ENCODE measurements around the gene GRAMD4. TPM values are rescaled to one million over a fixed set of nuclear protein-coding genes. Genes with fewer than 3 reads are reported as not detected.

Gene GRAMD4
- total RNA-seq, 1 experiment from 2014 or later: 18.4 TPM

DNA sequence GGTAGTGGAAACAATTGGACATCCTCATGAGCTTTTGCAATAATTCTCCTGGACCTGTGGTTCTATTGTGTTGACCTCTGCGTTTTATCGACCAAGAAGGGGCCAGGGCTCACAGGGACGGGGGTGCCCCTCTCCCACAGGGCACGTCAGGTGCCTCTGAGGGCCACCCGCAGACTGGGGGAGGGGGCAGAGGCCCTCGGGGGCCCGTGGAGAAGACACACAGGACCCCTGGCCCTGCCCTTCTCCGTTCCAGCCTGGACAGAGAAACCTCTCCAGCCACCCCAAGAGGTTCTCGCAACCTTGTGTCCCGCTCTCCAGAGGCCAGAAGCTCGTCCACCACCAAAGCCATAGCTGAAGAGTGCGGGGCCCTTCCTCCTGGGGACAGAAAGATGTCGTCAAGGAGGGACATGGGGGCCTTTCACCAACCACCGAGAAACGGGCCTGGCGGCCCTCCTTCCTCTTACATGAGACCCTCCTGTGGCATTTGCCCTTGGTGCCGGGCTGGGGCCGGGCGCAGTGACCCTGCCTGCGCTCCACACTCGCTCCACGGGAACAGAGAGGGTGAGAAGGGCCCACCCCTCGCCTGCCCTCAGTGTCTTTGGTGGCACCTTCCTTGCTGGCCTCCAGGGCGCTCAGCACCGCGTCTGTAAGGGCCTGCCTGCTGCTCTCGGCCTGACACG lies 57.3 kb downstream of the GRAMD4 start:
- H3K36me3 ChIP-seq (ENCODE audit: insufficient read depth, low read length, poor library complexity, severe bottlenecking): no peaks in the 10 kb centered on the region
- intact Hi-C loops (cut with micrococcal nuclease; ENCODE audit: unreplicated experiment): loop anchor here (10.0 kb wide), 1 partner anchor 113 kb away; no protein-coding TSS in a partner anchor
- H3K4me3 ChIP-seq (ENCODE audit: low read depth, low read length, poor library complexity, severe bottlenecking): no peak overlapping the region
- ChIA-PET CTCF (no interaction called here), POLR2A (ENCODE audit: low non-redundant PET) (no interaction called here)
- TF ChIP-seq, protein P1, sequence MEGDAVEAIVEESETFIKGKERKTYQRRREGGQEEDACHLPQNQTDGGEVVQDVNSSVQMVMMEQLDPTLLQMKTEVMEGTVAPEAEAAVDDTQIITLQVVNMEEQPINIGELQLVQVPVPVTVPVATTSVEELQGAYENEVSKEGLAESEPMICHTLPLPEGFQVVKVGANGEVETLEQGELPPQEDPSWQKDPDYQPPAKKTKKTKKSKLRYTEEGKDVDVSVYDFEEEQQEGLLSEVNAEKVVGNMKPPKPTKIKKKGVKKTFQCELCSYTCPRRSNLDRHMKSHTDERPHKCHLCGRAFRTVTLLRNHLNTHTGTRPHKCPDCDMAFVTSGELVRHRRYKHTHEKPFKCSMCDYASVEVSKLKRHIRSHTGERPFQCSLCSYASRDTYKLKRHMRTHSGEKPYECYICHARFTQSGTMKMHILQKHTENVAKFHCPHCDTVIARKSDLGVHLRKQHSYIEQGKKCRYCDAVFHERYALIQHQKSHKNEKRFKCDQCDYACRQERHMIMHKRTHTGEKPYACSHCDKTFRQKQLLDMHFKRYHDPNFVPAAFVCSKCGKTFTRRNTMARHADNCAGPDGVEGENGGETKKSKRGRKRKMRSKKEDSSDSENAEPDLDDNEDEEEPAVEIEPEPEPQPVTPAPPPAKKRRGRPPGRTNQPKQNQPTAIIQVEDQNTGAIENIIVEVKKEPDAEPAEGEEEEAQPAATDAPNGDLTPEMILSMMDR (conservative IDR thresholded peaks at IDR 0.05; ENCODE audit: low read depth, low read length): no peak
- no peak for TF ChIP-seq EZH2 (IDR thresholded peaks at IDR 0.05; ENCODE audit: borderline replicate concordance, low read depth, low read length, poor library complexity, severe bottlenecking)
- H3K4me1 ChIP-seq (ENCODE audit: insufficient read depth, low read length, poor library complexity, severe bottlenecking): peaks cover 15% of the 10 kb centered on the region
- BruUV-seq (replicated peaks): no TSS peak
- no peak for DNase-seq (ENCODE audit: low spot score)
- no peaks in the 10 kb centered on the region for H3K9me3 ChIP-seq (ENCODE audit: low read depth, low read length, poor library complexity, severe bottlenecking)
- H3K27ac ChIP-seq (ENCODE audit: low read depth, low read length, poor library complexity, severe bottlenecking): no peak overlapping the region
- no peaks in the 10 kb centered on the region for H3K27me3 ChIP-seq (replicated peaks; ENCODE audit: insufficient read depth, low read depth, low read length, poor library complexity)

DNA sequence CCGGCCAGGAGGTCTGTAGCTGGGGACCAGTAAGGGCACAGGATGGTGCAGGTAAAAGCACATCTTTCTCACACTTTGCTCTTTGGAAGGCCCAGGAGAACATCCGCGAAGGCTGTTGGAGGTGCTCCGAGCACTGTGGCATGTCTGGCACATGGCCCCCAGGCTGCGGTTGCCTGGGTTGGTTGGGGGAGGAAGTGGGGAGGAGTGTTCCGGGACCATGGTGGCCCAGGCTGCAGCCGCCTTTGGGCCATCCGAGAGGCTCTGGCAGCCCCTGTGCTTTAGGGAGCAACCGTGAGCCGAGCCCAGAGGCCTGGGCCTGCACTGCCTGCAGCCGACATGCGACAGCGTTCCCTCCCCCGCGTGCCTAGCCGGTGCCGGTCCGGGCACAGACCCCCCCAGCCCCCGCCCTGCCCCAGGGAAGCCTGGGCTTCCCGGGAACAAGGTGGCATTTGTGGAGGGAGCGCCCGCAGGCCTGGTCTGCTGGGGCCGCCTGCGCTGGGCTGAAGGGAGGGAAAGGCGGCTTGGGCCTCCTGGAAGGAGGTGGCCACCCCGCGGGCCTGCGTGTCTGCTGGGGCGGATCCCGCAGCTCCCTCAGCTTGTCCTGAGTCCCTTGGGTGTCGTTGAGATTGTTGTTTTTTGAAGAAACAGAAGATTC lies 57.9 kb downstream of the GRAMD4 start:
- H3K36me3 ChIP-seq (ENCODE audit: insufficient read depth, low read length, poor library complexity, severe bottlenecking): no peaks in the 10 kb centered on the region
- peaks cover 15% of the 10 kb centered on the region for H3K4me1 ChIP-seq (ENCODE audit: insufficient read depth, low read length, poor library complexity, severe bottlenecking)
- DNase-seq (ENCODE audit: low spot score): no peak
- BruUV-seq (replicated peaks): no TSS peak
- ChIA-PET POLR2A (ENCODE audit: low non-redundant PET) (no interaction called here), CTCF (no interaction called here)
- no peaks in the 10 kb centered on the region for H3K9me3 ChIP-seq (ENCODE audit: low read depth, low read length, poor library complexity, severe bottlenecking)
- H3K4me3 ChIP-seq (ENCODE audit: low read depth, low read length, poor library complexity, severe bottlenecking): no peak overlapping the region
- no peak for TF ChIP-seq EZH2 (IDR thresholded peaks at IDR 0.05; ENCODE audit: borderline replicate concordance, low read depth, low read length, poor library complexity, severe bottlenecking)
- TF ChIP-seq, protein P1 (conservative IDR thresholded peaks at IDR 0.05; ENCODE audit: low read depth, low read length): no peak
- no peak overlapping the region for H3K27ac ChIP-seq (ENCODE audit: low read depth, low read length, poor library complexity, severe bottlenecking)
- intact Hi-C loops (cut with micrococcal nuclease; ENCODE audit: unreplicated experiment): loop anchor here (10.0 kb wide), 1 partner anchor 113 kb away; no protein-coding TSS in a partner anchor
- no peaks in the 10 kb centered on the region for H3K27me3 ChIP-seq (replicated peaks; ENCODE audit: insufficient read depth, low read depth, low read length, poor library complexity)

- H3K4me1 ChIP-seq (ENCODE audit: insufficient read depth, low read length, poor library complexity, severe bottlenecking): peaks cover 15% of the 10 kb centered on the region
- DNase-seq (ENCODE audit: low spot score): peak; percentile 44
- H3K27ac ChIP-seq (ENCODE audit: low read depth, low read length, poor library complexity, severe bottlenecking): no peak overlapping the region
- H3K27me3 ChIP-seq (replicated peaks; ENCODE audit: insufficient read depth, low read depth, low read length, poor library complexity): no peaks in the 10 kb centered on the region
- H3K4me3 ChIP-seq (ENCODE audit: low read depth, low read length, poor library complexity, severe bottlenecking): no peak overlapping the region
- intact Hi-C loops (cut with micrococcal nuclease; ENCODE audit: unreplicated experiment): loop anchor here (10.0 kb wide), 1 partner anchor 114 kb away; no protein-coding TSS in a partner anchor
- H3K9me3 ChIP-seq (ENCODE audit: low read depth, low read length, poor library complexity, severe bottlenecking): no peaks in the 10 kb centered on the region
- no peaks in the 10 kb centered on the region for H3K36me3 ChIP-seq (ENCODE audit: insufficient read depth, low read length, poor library complexity, severe bottlenecking)
- ChIA-PET CTCF (interaction anchor here (0.5 kb wide), 1 partner anchor 116 kb away, joined by 8 read pairs; no protein-coding TSS in a partner anchor), POLR2A (ENCODE audit: low non-redundant PET) (no interaction called here)
- no peak for TF ChIP-seq EZH2 (IDR thresholded peaks at IDR 0.05; ENCODE audit: borderline replicate concordance, low read depth, low read length, poor library complexity, severe bottlenecking)
- TF ChIP-seq, protein P1 (conservative IDR thresholded peaks at IDR 0.05; ENCODE audit: low read depth, low read length): no peak
- no TSS peak for BruUV-seq (replicated peaks)
These were observed 58.9 kb downstream of the GRAMD4 start for GRCh38 chr22:46678785-46679700.
